HL-60 (cell line): Measurements from ENCODE around the gene BMP7.

Experiments
- DNase-seq, 2 experiments: peaks; one replicate each; pipeline ENCODE4 v3.0.0-alpha.2; 2010 to 2020; ENCODE audit warnings: low read depth in 1 of 2, low spot score in 1 of 2
- H3K27ac ChIP-seq: fragments of 250-450 bp; sonication (Bioruptor Pico); replicated peaks from 2 replicates; pipeline ENCODE4 v1.5.1; 2020; ENCODE audit warnings: mild to moderate bottlenecking, moderate library complexity
- H3K27me3 ChIP-seq: fragments of 250-450 bp; sonication (Bioruptor Pico); 2 replicates; pipeline ENCODE4 v1.5.1; 2021; ENCODE audit warnings: mild to moderate bottlenecking, moderate library complexity; ENCODE audit not compliant: insufficient read depth, poor library complexity, severe bottlenecking
- H3K4me3 ChIP-seq: replicated peaks from 2 replicates; pipeline ENCODE4 v1.5.1; 2011; ENCODE audit warnings: mild to moderate bottlenecking, control low read depth, low read length; ENCODE audit not compliant: insufficient read depth
- GABPA ChIP-seq: IDR thresholded peaks from 2 replicates; pipeline ENCODE4 v1.6.1; 2012; ENCODE audit warnings: low read depth
- POLR2AphosphoS5 ChIP-seq: IDR thresholded peaks from 2 replicates; pipeline ENCODE4 v1.6.1; 2012; ENCODE audit warnings: low read depth
- SPI1 ChIP-seq: IDR thresholded peaks from 2 replicates; pipeline ENCODE4 v1.6.1; 2012; ENCODE audit warnings: low read depth, mild to moderate bottlenecking, borderline replicate concordance
- TF ChIP-seq, protein P1 (sequence below): IDR thresholded peaks from one replicate; pipeline ENCODE4 v1.5.1; 2011; ENCODE audit warnings: low read length, control low read depth, inconsistent platforms; ENCODE audit not compliant: insufficient read depth
- TF ChIP-seq, protein P2 (sequence below): IDR thresholded peaks from 2 replicates; pipeline ENCODE4 v1.6.1; 2012; ENCODE audit warnings: low read depth; ENCODE audit not compliant: insufficient replicate concordance

BMP7 gene

DNA sequence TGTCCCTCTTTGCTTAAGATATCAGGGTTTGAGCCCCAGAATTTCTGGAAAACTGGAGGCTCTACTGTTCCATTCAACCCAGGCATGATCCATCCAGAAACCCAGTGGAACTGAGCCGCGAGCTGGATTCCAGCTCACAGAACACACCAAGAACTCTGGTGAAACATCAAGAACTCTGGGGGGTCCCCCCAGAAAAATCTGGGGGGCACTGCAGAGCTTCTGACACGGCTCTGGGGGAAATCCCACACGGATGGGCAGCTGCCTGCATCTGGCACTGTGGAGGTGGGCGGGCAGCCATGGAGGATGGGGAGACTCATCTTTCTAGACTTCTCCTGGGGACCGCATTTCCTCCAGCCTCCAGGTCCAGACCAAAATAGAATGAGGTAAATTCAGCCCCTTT lies 51.0 kb downstream of the BMP7 start:
- Histone ChIP-seq H3K27me3 (peaks cover 5% of the 10 kb centered on the region), H3K4me3 (no peak overlapping the region), H3K27ac (no peak overlapping the region)
- DNase-seq, result no peak
- TF ChIP-seq, protein P1, sequence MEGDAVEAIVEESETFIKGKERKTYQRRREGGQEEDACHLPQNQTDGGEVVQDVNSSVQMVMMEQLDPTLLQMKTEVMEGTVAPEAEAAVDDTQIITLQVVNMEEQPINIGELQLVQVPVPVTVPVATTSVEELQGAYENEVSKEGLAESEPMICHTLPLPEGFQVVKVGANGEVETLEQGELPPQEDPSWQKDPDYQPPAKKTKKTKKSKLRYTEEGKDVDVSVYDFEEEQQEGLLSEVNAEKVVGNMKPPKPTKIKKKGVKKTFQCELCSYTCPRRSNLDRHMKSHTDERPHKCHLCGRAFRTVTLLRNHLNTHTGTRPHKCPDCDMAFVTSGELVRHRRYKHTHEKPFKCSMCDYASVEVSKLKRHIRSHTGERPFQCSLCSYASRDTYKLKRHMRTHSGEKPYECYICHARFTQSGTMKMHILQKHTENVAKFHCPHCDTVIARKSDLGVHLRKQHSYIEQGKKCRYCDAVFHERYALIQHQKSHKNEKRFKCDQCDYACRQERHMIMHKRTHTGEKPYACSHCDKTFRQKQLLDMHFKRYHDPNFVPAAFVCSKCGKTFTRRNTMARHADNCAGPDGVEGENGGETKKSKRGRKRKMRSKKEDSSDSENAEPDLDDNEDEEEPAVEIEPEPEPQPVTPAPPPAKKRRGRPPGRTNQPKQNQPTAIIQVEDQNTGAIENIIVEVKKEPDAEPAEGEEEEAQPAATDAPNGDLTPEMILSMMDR, result no peak
- TF ChIP-seq GABPA (no peak), SPI1 (no peak), POLR2AphosphoS5 (no peak)
- TF ChIP-seq, protein P2, sequence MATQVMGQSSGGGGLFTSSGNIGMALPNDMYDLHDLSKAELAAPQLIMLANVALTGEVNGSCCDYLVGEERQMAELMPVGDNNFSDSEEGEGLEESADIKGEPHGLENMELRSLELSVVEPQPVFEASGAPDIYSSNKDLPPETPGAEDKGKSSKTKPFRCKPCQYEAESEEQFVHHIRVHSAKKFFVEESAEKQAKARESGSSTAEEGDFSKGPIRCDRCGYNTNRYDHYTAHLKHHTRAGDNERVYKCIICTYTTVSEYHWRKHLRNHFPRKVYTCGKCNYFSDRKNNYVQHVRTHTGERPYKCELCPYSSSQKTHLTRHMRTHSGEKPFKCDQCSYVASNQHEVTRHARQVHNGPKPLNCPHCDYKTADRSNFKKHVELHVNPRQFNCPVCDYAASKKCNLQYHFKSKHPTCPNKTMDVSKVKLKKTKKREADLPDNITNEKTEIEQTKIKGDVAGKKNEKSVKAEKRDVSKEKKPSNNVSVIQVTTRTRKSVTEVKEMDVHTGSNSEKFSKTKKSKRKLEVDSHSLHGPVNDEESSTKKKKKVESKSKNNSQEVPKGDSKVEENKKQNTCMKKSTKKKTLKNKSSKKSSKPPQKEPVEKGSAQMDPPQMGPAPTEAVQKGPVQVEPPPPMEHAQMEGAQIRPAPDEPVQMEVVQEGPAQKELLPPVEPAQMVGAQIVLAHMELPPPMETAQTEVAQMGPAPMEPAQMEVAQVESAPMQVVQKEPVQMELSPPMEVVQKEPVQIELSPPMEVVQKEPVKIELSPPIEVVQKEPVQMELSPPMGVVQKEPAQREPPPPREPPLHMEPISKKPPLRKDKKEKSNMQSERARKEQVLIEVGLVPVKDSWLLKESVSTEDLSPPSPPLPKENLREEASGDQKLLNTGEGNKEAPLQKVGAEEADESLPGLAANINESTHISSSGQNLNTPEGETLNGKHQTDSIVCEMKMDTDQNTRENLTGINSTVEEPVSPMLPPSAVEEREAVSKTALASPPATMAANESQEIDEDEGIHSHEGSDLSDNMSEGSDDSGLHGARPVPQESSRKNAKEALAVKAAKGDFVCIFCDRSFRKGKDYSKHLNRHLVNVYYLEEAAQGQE, result no peak

DNA sequence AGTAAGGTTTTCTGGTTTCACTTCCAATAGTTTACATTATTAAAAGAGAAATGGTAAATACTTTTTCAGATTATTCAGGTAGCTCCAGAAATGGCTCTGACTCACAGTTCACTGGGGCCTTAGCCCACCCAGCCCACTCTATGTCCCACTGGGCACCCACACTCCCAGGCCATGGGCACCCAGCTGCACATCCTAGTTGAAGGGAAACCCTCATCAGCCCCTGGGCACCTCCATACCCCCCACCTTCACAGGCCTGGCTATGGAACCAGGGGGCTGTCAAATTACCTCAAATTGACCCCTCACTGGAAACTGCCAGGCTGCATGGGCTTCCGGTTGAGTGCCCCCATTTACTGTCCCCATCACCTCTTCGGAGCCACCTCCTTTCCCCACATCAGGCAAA lies 51.5 kb downstream of the BMP7 start:
- no peak overlapping the region for H3K27ac ChIP-seq
- H3K27me3 ChIP-seq, result peaks cover 5% of the 10 kb centered on the region
- DNase-seq, result no peak
- no peak for TF ChIP-seq GABPA
- TF ChIP-seq, protein P2, result no peak
- no peak for TF ChIP-seq POLR2AphosphoS5
- no peak for TF ChIP-seq SPI1
- TF ChIP-seq, protein P1, result no peak
- no peak overlapping the region for H3K4me3 ChIP-seq

DNA sequence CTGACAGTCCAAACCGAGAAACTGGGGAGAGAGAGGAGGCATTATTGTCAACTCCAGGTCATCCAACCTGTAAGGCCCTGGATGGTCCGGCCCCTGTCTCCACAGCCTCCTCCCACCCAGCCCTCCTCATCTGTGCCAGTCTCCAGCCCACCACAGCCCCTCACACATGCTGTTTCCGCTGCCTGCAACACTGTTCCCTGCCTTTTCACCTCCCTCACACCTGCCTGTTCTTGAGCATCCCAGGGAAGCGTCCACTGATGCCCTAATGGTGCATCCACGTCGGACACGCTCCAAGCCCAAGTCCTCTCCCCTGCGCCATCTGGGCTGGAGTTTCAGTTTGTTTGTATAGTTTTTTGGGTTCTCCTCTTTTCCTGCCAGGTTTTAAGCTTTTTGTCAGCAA lies 52.0 kb downstream of the BMP7 start:
- Histone ChIP-seq H3K27ac (no peak overlapping the region), H3K27me3 (peaks cover 5% of the 10 kb centered on the region), H3K4me3 (no peak overlapping the region)
- no peak for DNase-seq
- no peak for TF ChIP-seq POLR2AphosphoS5
- no peak for TF ChIP-seq GABPA
- TF ChIP-seq, protein P1, result no peak
- TF ChIP-seq SPI1, result no peak
- TF ChIP-seq, protein P2, result no peak
